ENCODE results near the gene SUN5. TPM values are rescaled to one million over a fixed set of nuclear protein-coding genes. Genes with fewer than 3 reads are reported as not detected.

Gene SUN5
- total RNA-seq, 2 experiments from 2014 or later = not detected

DNA sequence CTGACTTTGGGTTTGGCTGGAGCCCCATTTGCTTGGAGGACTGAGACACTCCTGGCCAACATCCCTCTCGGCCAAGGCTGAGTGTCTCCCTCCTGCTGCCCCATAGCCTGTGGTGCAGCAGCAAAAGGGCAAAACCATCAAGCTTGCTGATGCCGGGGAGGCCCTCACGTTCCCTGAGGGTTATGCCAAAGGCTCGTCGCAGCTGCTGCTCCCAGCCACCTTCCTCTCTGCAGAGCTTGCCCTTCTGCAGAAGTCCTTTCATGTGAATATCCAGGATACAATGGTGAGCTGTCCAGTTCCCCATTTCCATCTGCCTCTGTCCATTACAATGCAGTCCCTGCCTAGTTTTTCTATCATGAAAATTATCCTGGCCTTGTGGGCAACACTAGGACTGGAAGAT is 33.2 kb upstream of the SUN5 start:
- Mint-ChIP-seq H3K27ac (no peak overlapping the region), H3K4me3 (no peak overlapping the region), H3K27me3 (no peaks in the 10 kb centered on the region), H3K4me1 (ENCODE audit: low read depth) (no peaks in the 10 kb centered on the region), H3K36me3 (ENCODE audit: low read depth) (no peaks in the 10 kb centered on the region), H3K9me3 (peaks cover 3% of the 10 kb centered on the region)
- DNase-seq = no peak
- intact Hi-C loops (cut with DNase I, micrococcal nuclease) = no loop called here
- no peaks in the 10 kb centered on the region for H3K36me3 ChIP-seq (ENCODE audit: insufficient read depth, low read length)
- ChIA-PET POLR2A (no interaction called here), CTCF (interaction anchor here (0.7 kb wide), 1 partner anchor 1100 kb away, joined by 3 read pairs; no protein-coding TSS in a partner anchor)
- TF ChIP-seq, protein P1, sequence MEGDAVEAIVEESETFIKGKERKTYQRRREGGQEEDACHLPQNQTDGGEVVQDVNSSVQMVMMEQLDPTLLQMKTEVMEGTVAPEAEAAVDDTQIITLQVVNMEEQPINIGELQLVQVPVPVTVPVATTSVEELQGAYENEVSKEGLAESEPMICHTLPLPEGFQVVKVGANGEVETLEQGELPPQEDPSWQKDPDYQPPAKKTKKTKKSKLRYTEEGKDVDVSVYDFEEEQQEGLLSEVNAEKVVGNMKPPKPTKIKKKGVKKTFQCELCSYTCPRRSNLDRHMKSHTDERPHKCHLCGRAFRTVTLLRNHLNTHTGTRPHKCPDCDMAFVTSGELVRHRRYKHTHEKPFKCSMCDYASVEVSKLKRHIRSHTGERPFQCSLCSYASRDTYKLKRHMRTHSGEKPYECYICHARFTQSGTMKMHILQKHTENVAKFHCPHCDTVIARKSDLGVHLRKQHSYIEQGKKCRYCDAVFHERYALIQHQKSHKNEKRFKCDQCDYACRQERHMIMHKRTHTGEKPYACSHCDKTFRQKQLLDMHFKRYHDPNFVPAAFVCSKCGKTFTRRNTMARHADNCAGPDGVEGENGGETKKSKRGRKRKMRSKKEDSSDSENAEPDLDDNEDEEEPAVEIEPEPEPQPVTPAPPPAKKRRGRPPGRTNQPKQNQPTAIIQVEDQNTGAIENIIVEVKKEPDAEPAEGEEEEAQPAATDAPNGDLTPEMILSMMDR (IDR thresholded peaks at IDR 0.05) = no peak
- H3K4me1 ChIP-seq (ENCODE audit: insufficient read depth, low read length) = no peaks in the 10 kb centered on the region
- H3K4me3 ChIP-seq (ENCODE audit: low read length) = no peak overlapping the region
- H3K27ac ChIP-seq (ENCODE audit: low read depth in 1 of 2, low read length in 2 of 2) = no peak overlapping the region
- no peaks in the 10 kb centered on the region for H3K27me3 ChIP-seq (ENCODE audit: control insufficient read depth in 1 of 2, insufficient read depth in 2 of 2, low read length in 2 of 2)
- ATAC-seq (ENCODE audit: poor library complexity) = no peak
- peaks cover 6 to 10% of the 10 kb centered on the region in 2 experiments for H3K9me3 ChIP-seq (ENCODE audit: control insufficient read depth in 1 of 2, insufficient read depth in 1 of 2, low read length in 2 of 2)

DNA sequence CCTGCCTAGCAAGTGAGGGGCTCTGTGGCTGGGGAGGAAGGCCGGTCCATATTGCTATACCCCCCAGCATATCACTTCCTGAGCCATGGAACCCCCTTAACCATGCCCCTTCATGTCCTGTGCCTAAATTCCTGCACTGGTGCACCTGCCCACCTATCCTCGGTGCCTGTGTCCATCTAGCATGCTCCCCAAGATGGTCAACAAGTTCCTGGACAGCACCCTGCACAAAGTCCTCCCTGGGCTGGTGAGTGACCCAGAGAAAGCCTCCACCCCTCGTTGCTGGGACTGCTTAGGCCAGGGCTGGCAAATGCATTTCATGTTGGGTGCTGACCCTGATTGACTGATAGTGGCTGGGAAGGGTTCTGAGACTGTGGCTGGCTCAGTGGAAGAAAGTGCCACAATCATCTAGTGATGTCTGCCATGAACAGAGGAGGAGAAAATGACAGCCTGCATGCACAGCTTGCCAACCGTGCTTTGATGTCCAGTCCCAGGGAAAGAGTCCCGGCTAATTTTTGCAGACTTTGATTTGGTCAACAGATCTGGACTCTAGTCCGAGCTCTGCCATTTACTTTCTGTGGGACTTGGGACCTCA is 30.8 kb upstream of the SUN5 start:
- Mint-ChIP-seq H3K36me3 (ENCODE audit: low read depth) (no peaks in the 10 kb centered on the region), H3K27me3 (no peaks in the 10 kb centered on the region), H3K4me1 (ENCODE audit: low read depth) (no peaks in the 10 kb centered on the region), H3K9me3 (peaks cover 3% of the 10 kb centered on the region), H3K27ac (no peak overlapping the region), H3K4me3 (no peak overlapping the region)
- CTCF ChIA-PET = no interaction called here
- TF ChIP-seq, protein P1 (IDR thresholded peaks at IDR 0.05) = no peak
- Histone ChIP-seq H3K4me1 (ENCODE audit: insufficient read depth, low read length) (no peaks in the 10 kb centered on the region), H3K36me3 (ENCODE audit: insufficient read depth, low read length) (no peaks in the 10 kb centered on the region), H3K27ac (ENCODE audit: low read depth in 1 of 2, low read length in 2 of 2) (no peak overlapping the region), H3K4me3 (ENCODE audit: low read length) (no peak overlapping the region), H3K27me3 (ENCODE audit: control insufficient read depth in 1 of 2, insufficient read depth in 2 of 2, low read length in 2 of 2) (no peaks in the 10 kb centered on the region), H3K9me3 (ENCODE audit: control insufficient read depth in 1 of 2, insufficient read depth in 1 of 2, low read length in 2 of 2) (peaks cover 6 to 10% of the 10 kb centered on the region in 2 experiments)
- intact Hi-C loops (cut with DNase I, micrococcal nuclease) = no loop called here
- POLR2A ChIA-PET = no interaction called here
- ATAC-seq (ENCODE audit: poor library complexity) (no peak), DNase-seq (no peak)

DNA sequence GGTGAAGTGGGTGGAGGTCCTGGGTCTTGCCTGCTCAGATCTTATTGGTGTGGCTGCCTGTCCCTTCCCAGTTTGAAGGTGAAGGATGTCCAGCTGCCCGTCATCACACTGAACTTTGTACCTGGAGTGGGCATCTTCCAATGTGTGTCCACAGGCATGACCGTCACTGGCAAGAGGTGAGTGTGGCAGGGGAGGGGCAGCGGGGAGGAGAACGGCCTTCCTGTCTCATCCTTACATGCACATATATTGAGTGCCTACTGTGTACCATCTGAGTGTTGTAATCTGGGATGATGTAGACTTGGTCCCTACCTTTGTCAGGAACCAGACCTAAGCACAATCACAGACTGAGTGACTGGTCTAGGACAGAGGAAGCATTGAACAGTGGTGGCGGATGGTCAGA is 29.9 kb upstream of the SUN5 start:
- CTCF ChIA-PET = no interaction called here

More for the DNA sequence above, 29.9 kb upstream of the SUN5 start:
- DNase-seq (no peak), ATAC-seq (ENCODE audit: poor library complexity) (no peak)
- intact Hi-C loops (cut with DNase I, micrococcal nuclease) = no loop called here
- H3K4me1 ChIP-seq (ENCODE audit: insufficient read depth, low read length) = no peaks in the 10 kb centered on the region
- peaks cover 3% of the 10 kb centered on the region for H3K9me3 Mint-ChIP-seq
- peaks cover 6 to 10% of the 10 kb centered on the region in 2 experiments for H3K9me3 ChIP-seq (ENCODE audit: control insufficient read depth in 1 of 2, insufficient read depth in 1 of 2, low read length in 2 of 2)
- H3K27ac Mint-ChIP-seq = no peak overlapping the region
- POLR2A ChIA-PET = no interaction called here
- H3K36me3 ChIP-seq (ENCODE audit: insufficient read depth, low read length) = no peaks in the 10 kb centered on the region
- TF ChIP-seq, protein P1 (IDR thresholded peaks at IDR 0.05) = no peak
- H3K36me3 Mint-ChIP-seq (ENCODE audit: low read depth) = no peaks in the 10 kb centered on the region
- no peaks in the 10 kb centered on the region for H3K27me3 ChIP-seq (ENCODE audit: control insufficient read depth in 1 of 2, insufficient read depth in 2 of 2, low read length in 2 of 2)
- H3K4me3 Mint-ChIP-seq = no peak overlapping the region
- no peaks in the 10 kb centered on the region for H3K27me3 Mint-ChIP-seq
- H3K27ac ChIP-seq (ENCODE audit: low read depth in 1 of 2, low read length in 2 of 2) = no peak overlapping the region
- no peaks in the 10 kb centered on the region for H3K4me1 Mint-ChIP-seq (ENCODE audit: low read depth)
- H3K4me3 ChIP-seq (ENCODE audit: low read length) = no peak overlapping the region

Measured in CD4-positive, alpha-beta T cell (primary cell).